ENCODE data around the gene LRRK1. TPM values are rescaled to one million over a fixed set of nuclear protein-coding genes. Genes with fewer than 3 reads are reported as not detected.

LRRK1 gene
- total RNA-seq, 1 experiment from 2014 or later = 7.6 TPM

GRCh38 chr15:100925480-100925879 is 6.3 kb downstream of the LRRK1 start:
- no peak for TF ChIP-seq STAT6 (CRISPR knock-in tag; conservative IDR thresholded peaks at IDR 0.05; ENCODE audit: low read depth)
- no peak for TF ChIP-seq RELA (CRISPR knock-in tag; IDR thresholded peaks at IDR 0.05; ENCODE audit: borderline replicate concordance)
- TF ChIP-seq HMGXB4 (CRISPR knock-in tag; IDR thresholded peaks at IDR 0.05) = no peak
- no peak for TF ChIP-seq ZNF416 (CRISPR knock-in tag; IDR thresholded peaks at IDR 0.05)
- TF ChIP-seq NR2C2 (CRISPR knock-in tag; IDR thresholded peaks at IDR 0.05) = no peak
- TF ChIP-seq SMAD3 (CRISPR knock-in tag; IDR thresholded peaks at IDR 0.05; ENCODE audit: borderline replicate concordance) = no peak
- TF ChIP-seq FOXP1 (CRISPR knock-in tag; IDR thresholded peaks at IDR 0.05; ENCODE audit: borderline replicate concordance) = no peak
- no peak for TF ChIP-seq NFYB (CRISPR knock-in tag; conservative IDR thresholded peaks at IDR 0.05; ENCODE audit: low read depth)
- no peak for TF ChIP-seq MYBL2 (CRISPR knock-in tag; IDR thresholded peaks at IDR 0.05)
- TF ChIP-seq CBFB (CRISPR knock-in tag; IDR thresholded peaks at IDR 0.05; ENCODE audit: low read depth) = no peak
- no peak for TF ChIP-seq JUN (CRISPR knock-in tag; IDR thresholded peaks at IDR 0.05)
- TF ChIP-seq JAZF1 (CRISPR knock-in tag; IDR thresholded peaks at IDR 0.05) = no peak
- no peak for TF ChIP-seq SOX15 (CRISPR knock-in tag; IDR thresholded peaks at IDR 0.05)
- TF ChIP-seq NFATC4 (CRISPR knock-in tag; IDR thresholded peaks at IDR 0.05) = no peak
- Mint-ChIP-seq H3K27me3 (ENCODE audit: low read depth) (peaks cover 29% of the 10 kb centered on the region), H3K4me1 (peaks cover 14% of the 10 kb centered on the region), H3K9me3 (no peaks in the 10 kb centered on the region), H3K27ac (no peak overlapping the region), H3K36me3 (no peaks in the 10 kb centered on the region), H3K4me3 (no peak overlapping the region)
- POLR2A ChIA-PET = no interaction called here
- no peak for ATAC-seq
- DNase-seq (ENCODE audit: low spot score) = no peak
- CTCF ChIA-PET = no interaction called here

- Mint-ChIP-seq H3K4me3 (no peak overlapping the region), H3K9me3 (no peaks in the 10 kb centered on the region), H3K36me3 (no peaks in the 10 kb centered on the region), H3K4me1 (peaks cover 14% of the 10 kb centered on the region), H3K27ac (no peak overlapping the region), H3K27me3 (ENCODE audit: low read depth) (peaks cover 22% of the 10 kb centered on the region)
- CTCF ChIA-PET = interaction anchor here (0.6 to 5.4 kb wide), 3 partner anchors 82 to 1863 kb away, joined by 3 to 43 read pairs (median 6); no protein-coding TSS in a partner anchor
- POLR2A ChIA-PET = interaction anchor here (0.7 kb wide), 1 partner anchor 271 kb away, joined by 4 read pairs; no protein-coding TSS in a partner anchor
- DNase-seq (ENCODE audit: low spot score) (peak; percentile 75), ATAC-seq (peak; percentile 97)
- TF ChIP-seq ARID4B (CRISPR knock-in tag; IDR thresholded peaks at IDR 0.05; ENCODE audit: borderline replicate concordance) = no peak
- TF ChIP-seq CTCF (IDR thresholded peaks at IDR 0.05) = 0 out of 2 replicates have a peak, but pooled peaks have one; percentile 36
Observed at GRCh38 chr15:100926258-100926657, 7.1 kb downstream of the LRRK1 start.

Data from WTC11 (cell line).